K562 (cell line): Measurements from ENCODE around the gene FKRP. TPM values are rescaled to one million over a fixed set of nuclear protein-coding genes. Genes with fewer than 3 reads are reported as not detected.

ENCODE experiments used
- CHCHD3 ChIP-seq: fragments of 250-450 bp; sonication (Bioruptor Pico); IDR thresholded peaks from 2 replicates; pipeline ENCODE4 v2.1.2; 2022; ENCODE audit warnings: mild to moderate bottlenecking
- DNMT1 ChIP-seq: fragments of 450-650 bp; IDR thresholded peaks from 2 replicates; pipeline ENCODE4 v1.6.1; 2016; ENCODE audit warnings: antibody characterized with exemption, mild to moderate bottlenecking
- NFIC ChIP-seq: fragments of 450-650 bp; IDR thresholded peaks from 2 replicates; pipeline ENCODE4 v1.6.1; 2017; ENCODE audit warnings: mild to moderate bottlenecking, inconsistent platforms
- PRDM10 ChIP-seq: fragments of 450-650 bp; IDR thresholded peaks from 2 replicates; pipeline ENCODE4 v1.6.1; 2018; ENCODE audit not compliant: partially characterized antibody
- TRIM24 ChIP-seq, 2 experiments: fragments of 450-650 bp; IDR thresholded peaks; 2 replicates each; pipeline ENCODE4 v1.6.1; 2016
- polyA plus RNA-seq, 8 experiments: library from polyadenylated mRNA; depleted of rRNA in 4 of 8; stranded (reverse) in 5 of 8; unstranded in 3 of 8; fragments of >200 nt; fragmentation: Nextera tagmentation in 2 of 8; fragmentation: Illumina TruSeq in 1 of 8; extraction: Ambion mirVana in 2 of 8; extraction: Trizol in 1 of 8; gene quantifications; 2 replicates each; pipeline versions ENCODE4 v1.2.1 to v1.2.3, GENCODE V29; 2011 to 2014; ENCODE audit warnings: inconsistent platforms in 1 of 8, missing spikeins in 1 of 8
- total RNA-seq, 7 experiments: library from RNA; depleted of rRNA in 6 of 7; stranded (reverse); fragments of >200 nt in 6 of 7; fragmentation: Illumina TruSeq in 2 of 7; extraction: Trizol in 2 of 7; gene quantifications; 2 replicates each; pipeline versions ENCODE4 v1.2.1 to v1.2.3, GENCODE V29; 2011 to 2021; ENCODE audit warnings: low replicate concordance in 1 of 7
- TF ChIP-seq, protein P1 (sequence below): fragments of 450-650 bp; formaldehyde crosslinking; IDR thresholded peaks from 2 replicates; pipeline ENCODE4 v1.4.0; 2020; ENCODE audit warnings: mild to moderate bottlenecking, mixed read lengths
- TF ChIP-seq, protein P2 (sequence below): fragments of 250-450 bp; sonication (Bioruptor Pico); IDR thresholded peaks from 2 replicates; pipeline ENCODE4 v1.4.0; 2020; ENCODE audit warnings: borderline replicate concordance

Gene FKRP
- total and polyA plus RNA-seq, 9 of the 15 experiments (the other 6 are each of a cell fraction or from before 2014, with no cell fraction given) = 0.68 to 16.1 (median 6.5) TPM

GRCh38 chr19:46713781-46714443 is 31.9 kb upstream of the FKRP start (continued):
- TF ChIP-seq PRDM10 (peak; percentile 62), TRIM24 (IDR thresholded peaks at IDR 0.05) (no peak), DNMT1 (no peak), CHCHD3 (CRISPR knock-in tag) (no peak), NFIC (peak; percentile 81)
- TF ChIP-seq, protein P1, sequence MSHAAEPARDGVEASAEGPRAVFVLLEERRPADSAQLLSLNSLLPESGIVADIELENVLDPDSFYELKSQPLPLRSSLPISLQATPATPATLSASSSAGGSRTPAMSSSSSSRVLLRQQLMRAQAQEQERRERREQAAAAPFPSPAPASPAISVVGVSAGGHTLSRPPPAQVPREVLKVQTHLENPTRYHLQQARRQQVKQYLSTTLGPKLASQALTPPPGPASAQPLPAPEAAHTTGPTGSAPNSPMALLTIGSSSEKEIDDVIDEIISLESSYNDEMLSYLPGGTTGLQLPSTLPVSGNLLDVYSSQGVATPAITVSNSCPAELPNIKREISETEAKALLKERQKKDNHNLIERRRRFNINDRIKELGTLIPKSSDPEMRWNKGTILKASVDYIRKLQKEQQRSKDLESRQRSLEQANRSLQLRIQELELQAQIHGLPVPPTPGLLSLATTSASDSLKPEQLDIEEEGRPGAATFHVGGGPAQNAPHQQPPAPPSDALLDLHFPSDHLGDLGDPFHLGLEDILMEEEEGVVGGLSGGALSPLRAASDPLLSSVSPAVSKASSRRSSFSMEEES (CRISPR knock-in tag) = no peak
- TF ChIP-seq, protein P2, sequence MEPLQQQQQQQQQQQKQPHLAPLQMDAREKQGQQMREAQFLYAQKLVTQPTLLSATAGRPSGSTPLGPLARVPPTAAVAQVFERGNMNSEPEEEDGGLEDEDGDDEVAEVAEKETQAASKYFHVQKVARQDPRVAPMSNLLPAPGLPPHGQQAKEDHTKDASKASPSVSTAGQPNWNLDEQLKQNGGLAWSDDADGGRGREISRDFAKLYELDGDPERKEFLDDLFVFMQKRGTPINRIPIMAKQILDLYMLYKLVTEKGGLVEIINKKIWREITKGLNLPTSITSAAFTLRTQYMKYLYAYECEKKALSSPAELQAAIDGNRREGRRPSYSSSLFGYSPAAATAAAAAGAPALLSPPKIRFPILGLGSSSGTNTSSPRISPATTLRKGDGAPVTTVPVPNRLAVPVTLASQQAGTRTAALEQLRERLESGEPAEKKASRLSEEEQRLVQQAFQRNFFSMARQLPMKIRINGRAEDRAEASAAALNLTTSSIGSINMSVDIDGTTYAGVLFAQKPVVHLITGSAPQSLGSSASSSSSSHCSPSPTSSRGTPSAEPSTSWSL (CRISPR knock-in tag) = no peak
